Esophagus mucosa (tissue), 1 donor: ENCODE data around the gene REC8. TPM values are rescaled to one million over a fixed set of nuclear protein-coding genes. Genes with fewer than 3 reads are reported as not detected.
"Not testable (repeated sequence)": the region's sequence is repeated elsewhere in the genome, so short reads cannot be mapped to it uniquely, and the experiment has no call there.

Experiments used
- ATAC-seq: fragments of 200-7000 bp; cut with Tn5 transposase; one replicate; pipeline ENCODE4 v1.9.1; 2020
- total RNA-seq: library from RNA; stranded (reverse); gene quantifications from one replicate; pipeline ENCODE4 v1.2.4, GENCODE V29; 2023
- donor health status: DM: yes; HTN: yes; CAD: no.

The REC8 gene
- total RNA-seq, 1 donor from 2014 or later = 5.4 TPM

DNA sequence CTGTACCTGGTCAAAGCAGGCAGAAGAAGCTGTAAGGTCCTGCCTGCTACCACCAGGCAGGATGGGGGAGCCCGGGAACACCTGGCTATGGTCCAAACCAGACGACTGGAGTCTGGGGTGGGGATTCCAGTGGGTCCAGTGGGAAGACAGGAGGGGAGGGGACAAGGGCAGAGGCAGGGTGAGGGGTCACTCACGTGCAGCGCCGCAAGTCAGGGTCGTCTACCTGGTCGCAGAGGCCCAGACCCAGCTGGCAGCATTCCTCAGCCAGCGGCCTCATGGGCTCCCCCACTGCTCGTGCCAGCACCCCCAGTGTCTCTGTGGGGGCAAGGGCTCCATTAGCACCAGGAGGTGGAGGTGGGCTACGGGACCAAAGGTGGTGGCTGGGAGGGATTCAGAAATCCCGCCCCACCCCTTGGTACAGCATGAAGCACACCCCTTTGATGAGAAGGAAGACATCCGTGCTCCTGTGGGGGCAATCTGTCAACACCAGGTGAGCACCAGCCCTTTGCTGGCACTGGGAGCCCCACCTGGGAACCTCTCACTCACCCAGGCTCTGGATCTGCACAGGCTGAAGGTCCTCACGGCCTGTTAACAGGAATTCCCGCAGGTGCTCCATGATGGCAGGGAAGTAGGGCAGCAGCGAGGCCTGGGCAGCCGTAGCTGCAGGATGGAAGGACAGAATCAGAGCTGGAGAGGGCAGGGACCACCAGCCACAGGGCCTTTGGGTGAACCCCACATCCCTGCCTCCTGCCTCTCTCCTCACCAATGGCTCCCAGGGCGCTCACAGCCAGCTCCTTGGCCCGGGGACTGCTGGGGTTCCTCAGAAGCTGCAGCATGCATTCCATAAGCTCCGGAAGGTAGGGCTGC is 12.5 kb downstream of the REC8 start:
- ATAC-seq = no peak

DNA sequence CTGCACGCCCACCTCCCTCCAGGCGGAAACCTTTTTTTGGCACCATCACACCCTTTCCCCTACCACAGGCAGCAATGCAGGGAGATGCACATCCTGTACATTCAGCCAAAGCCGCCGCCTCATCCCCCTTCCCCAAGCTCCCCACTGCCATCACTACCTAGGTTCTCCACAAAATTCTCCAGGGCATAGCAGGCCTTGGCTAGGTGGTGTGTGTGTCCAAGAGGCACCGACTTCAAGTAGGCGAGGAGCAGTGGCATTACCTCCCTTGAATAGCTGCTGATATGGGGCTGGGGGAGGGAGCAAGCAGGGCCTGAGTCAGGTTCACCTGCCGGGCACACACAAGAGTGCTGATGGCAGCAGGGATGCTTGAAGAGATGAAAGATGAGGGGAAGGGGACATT is 13.1 kb downstream of the REC8 start:
- ATAC-seq = no peak

DNA sequence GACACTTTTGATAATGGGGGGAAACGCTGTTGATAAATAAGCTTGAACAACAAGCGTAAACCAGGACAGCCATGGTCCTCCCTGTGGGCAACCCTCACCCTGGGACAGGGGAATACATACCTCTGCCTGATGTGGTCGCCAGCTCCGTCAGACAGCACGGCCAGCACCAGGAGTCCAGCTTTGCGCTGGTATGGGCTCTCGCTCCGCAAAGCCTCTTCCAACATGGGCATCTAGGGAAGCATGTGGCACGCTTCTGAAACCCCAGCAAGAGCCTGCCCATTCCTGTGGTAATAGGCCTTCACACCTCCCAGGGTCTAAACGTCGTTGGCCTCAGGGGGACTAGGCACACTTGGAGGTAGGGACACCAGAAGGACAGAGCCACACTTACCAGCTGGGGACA is 13.9 kb downstream of the REC8 start:
- ATAC-seq = no peak

DNA sequence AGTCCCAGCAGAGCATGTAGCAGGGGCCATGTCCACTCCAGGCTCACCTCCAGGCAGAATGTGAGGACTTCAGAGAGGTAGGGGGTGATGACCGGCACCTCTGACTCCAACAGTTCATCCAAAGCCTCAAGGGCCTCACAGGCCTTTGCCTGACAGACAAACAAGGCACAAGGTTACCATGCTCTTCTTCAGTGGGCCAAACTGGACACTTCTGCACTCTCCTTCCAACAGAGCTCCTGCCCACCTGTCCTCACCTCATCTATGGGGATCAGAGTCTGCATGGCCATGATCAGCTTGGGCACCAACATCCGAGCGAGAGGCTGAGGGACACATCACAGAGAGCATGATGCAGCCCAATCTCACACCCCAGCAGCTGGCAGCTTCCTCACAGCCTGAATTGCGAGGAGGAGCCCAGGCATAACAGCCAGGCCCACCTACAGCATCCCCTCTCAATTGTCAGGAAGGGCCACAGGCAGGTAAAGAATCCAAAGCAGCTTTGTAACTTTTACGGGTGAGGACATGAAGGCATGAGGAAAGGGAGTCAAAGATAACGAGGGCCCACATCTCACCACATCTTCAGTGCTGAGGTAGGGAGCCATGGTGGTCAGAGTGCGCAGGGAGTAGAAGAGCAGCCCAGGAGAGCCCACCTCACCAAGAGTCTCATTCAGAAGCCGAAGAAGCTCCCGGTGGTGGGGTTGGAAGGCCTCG is 15.1 kb downstream of the REC8 start:
- no peak for ATAC-seq

DNA sequence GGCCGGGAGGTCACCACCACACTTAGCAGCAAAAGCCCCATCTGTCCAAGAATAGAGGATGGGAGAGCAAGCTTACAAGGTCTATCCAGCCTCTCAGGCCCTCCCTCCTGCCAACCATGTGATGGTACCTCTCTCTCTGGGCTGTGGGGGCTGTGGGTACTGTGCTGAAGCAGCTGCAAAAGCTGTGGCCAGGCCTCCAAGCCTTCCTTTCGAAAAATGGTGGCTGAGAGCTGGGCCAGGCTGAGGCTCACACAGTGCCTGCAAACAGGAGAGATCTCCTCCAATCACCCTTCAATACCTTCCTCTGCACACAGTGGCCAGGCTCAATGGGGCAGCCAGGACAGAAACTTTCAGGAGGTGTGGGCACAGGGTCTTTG is 15.6 kb downstream of the REC8 start:
- ATAC-seq = no peak

DNA sequence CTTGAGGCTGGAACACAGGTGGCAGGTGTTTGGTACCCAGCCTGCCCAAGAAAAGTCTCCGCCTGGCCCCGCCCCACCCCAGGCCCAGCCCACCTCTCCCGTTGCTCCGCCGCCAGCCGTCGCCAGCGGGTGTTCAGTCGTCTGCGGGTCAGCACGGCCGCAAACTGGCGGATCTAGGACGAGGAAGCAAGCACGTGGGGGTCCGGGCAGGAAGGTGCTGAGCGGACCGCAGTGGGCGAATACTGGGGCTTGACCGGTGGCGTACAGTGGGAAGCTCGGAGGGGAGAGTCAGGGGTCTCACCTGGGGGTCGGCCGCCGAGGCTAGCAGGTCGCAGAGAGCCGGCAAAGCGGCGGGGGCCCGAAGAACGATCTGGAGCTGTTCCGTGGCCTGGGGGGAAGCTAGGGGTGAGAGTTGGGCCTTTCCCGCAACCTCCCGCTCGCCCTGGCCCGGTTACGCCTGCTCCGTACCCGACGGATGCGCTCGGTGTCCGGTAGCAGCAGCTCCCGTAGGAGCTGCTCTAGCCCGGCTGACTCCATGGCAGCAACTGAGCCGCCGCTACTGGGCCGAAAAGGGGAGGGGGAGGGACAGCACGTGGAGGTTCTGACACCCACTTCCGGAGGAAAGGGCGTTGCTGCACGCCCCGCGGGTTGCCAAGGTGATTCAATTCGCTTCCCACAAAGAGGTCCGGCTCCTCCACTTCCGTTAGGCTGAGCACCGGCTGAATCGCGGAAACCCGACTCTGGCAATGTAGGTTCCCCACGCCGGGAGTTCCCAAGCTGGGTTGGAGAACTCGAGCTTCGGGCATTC is 16.6 kb downstream of the REC8 start, which contains the start of gene IPO4:
TSS of gene IPO4 (minus strand) at position 566 of the 808 bp plus-strand sequence. CDS start at position 537, 29 bp downstream.
- ATAC-seq = peak; percentile 91

DNA sequence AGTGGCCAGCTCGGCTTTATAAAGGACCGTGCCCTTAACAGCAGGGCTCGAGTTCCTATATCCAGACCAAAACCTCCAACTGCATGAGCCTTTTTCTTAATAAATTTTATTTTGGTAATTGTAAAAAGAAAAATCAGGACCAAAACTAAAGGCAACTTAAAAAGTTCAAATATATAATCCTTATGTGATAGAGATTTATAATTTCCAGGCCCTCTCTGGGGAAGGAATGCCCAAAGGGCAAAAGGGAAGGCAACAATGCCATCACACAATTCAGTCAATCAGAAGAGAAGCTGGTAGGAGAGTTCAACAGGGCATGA is 17.1 kb downstream of the REC8 start:
- no peak for ATAC-seq

DNA sequence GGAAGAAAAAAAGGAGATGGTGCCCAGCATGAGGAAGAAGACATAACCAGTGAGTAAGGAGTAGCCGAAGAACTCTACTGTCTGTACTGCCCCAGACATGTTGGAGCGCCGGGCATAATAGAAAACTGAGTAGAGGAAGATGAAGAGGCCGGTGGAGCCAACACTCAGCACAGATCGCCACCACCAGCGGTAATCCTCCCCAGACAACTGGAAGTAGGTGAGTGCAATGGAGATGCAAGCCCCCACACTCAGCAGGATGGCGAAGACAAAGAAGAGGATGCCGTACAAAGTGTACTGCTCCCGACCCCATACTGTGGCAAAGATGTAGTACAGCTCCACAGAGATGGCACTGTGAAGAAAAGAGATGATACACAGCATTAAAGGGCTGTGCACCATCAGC is 17.6 kb downstream of the REC8 start:
- ATAC-seq = no peak

DNA sequence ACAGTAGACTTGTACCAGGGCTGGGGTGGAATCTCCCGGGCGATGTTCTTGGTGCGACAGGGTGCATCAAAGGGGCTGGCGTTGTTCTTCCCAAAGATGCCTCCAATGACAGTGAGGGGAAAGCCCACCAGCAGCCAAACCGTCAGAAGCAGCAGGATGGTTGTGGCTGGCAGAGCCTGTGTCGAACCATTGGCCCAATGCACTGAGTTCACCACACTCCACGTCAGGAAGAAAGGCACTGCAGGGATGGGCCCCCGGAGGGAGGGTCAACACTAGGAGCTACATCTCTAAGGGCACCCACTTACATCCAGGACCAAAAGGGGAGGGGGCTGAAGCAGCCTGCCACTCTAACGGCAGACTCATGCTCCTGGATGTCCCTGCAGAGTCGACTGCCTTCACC is 18.5 kb downstream of the REC8 start:
- no peak for ATAC-seq

DNA sequence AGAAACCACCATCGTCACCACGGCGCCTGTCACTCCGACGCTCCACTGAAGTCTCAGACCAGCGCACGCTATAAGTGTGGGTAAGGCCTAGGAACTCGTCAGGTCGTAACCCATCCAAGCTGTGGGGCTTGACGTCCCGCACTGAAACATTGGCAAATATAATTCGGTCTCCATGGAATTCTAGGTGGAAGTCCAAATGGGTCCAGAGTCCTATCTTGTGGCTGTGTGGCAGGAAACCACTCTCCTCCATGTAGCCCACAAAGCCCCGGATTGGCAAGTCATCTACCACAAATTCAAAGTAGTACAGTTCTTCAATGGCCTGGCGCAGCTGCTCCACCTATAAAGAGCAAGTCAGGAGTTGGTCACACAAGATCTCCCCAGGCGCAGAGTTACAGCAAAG is 21.1 kb downstream of the REC8 start:
- no peak for ATAC-seq

DNA sequence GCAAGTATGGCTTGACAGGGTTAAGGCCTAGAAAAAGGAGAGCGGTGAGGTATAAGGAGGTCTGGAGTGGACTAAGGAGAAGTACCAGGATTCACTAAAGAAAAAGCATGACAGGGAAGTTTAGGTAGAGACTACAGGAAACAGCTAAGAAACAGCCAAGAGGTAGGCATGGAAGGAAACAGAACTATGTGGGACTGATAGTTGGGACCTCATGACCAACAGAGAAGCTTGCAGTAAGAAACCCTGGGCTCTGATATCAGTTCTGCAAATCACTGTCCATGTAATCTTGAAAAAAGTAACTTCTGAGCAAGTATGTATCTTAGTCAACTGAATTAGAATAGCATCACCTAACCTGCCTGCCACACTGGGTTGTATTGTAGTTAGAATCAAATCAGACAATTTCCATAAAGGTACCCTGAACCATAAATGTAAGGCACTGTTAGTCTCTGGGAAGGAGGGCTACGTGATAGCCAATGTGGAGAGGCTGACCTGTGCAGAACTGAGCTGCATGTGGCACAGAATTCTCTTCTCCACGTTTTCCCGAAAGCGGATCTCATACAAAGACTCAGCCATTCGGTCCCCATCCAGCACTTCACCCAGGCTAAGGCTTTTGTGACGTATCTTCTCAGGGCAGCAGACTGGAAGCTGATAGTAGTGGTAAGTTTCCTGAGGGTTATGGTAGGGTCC is 22.4 kb downstream of the REC8 start:
- no peak for ATAC-seq

DNA sequence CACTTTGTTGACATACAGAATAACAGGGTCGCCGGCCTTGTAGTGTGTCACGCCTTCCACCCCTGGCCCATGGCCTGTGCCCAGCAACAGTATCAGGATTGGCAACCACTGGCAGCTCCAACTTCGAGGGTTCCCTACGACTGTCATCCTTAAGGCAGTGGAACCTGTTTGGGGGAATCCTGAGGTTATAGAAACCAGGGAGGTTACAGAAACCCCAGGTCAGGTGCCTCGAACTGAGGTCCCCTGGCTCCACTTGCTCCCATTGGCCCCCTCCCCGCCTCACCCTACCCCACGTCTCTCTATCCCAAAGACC is 22.9 kb downstream of the REC8 start:
- no peak for ATAC-seq

DNA sequence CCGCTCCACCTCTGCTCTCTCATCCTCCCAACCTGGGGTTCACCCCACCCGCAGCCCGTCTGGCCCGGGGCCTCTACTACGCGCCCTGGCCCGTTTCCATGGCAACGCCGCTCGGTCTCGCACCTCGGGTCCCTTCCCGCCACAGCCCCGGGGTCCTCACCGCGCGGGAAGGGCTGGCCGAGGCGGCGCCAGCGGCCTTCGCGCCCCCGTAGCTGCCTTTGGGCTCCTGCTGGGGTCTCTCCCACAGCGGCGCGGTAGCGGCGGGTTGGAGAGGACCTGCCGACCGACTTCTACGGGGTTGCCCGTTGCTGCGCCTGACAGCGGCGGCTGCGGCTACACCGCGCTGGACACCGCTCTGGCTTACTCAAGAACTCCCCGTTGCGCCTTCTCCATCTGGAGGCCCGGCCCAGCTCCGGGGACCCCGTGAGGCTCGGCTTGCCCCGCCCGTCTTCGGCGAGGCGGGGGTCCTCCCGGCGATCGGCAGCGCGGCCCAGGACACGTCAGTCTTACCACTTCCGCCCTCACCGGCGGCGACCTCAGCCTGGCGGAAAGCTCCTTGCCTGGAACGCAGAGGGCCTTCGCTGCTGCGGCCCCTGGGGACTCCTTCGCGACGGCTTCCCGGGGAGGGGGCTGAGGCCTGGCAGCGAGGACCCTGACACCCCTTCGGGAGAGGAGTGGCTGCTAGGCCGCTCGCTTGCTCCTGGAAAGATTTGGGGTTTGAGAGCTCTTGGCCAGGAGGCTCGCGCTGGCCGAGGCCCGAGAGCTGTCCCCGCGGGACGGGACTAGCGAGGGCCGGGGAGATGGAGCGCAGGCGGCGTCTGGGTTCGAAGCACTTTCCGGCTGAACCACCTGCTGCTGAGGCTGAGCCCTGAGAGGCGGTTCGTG is 23.5 kb downstream of the REC8 start, which contains the start of gene TM9SF1:
TSS of gene TM9SF1 (minus strand) at position 256 of the 885 bp plus-strand sequence. CDS start 422 bp downstream, outside the sequence.
- ATAC-seq = peak; percentile 91

DNA sequence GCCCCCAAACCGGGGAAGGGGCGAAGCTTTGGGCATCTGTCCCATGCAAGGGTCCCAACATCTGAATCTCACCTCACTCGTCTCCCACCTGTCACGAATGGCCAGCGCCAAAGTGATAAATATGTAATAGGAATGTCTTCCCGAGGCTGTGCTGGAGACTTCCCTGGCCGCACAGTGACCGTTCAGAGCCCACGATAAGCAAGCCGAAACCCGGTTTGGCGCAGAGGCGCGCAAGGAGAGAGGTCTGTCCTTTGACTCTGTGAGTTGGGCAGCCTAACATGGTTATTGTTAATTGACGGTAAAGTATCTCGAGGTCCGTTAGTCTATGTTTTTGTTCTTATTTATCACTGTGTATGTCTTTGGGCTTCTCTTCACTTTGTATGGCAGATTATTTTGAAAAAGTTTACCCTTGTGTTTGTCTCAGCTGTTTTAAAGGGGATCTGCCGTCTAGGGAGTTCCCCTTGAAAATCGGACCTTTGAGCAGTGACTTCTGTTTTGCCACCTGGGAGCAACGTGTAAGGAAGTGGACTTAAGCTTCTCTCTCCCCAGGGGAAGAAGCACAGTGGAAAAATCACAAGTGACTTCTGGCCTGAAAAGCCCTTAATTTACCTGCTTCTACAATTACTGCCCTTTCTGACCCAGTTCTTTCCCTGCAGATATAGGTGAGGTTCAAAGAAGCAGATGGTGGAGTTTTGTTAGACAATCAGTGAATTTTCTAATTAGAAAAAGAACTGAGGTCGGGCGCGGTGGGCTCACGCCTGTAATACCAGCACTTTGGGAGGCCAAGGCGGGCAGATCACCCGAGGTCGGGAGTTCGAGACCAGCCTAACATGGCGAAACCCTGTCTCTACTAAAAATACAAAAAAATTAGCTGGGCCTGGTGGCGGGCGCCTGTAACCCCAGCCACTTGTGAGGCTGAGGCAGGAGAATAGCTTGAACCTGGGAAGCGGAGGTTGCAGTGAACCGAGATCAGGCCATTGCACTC is 24.5 kb downstream of the REC8 start:
- peak; percentile 10 for ATAC-seq

DNA sequence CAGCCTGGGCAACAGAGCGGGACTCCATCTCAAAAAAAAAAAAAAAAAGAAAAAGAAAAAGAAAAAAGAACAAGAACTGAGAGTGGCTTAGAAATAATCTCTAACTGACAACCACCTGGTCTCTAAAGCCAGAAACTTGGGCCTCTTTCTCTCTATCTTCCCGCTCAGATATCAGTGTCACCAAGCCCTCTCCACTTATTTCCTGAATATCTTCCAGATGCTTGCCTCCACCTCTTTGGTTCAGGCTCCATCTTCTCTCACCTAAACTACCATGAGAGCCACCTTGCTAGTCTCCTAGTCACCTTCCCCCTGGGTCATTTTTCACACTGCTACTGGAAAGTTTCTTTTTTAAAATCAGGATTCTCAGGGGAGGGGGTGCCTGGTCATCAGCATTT is 25.2 kb downstream of the REC8 start:
- no peak for ATAC-seq

DNA sequence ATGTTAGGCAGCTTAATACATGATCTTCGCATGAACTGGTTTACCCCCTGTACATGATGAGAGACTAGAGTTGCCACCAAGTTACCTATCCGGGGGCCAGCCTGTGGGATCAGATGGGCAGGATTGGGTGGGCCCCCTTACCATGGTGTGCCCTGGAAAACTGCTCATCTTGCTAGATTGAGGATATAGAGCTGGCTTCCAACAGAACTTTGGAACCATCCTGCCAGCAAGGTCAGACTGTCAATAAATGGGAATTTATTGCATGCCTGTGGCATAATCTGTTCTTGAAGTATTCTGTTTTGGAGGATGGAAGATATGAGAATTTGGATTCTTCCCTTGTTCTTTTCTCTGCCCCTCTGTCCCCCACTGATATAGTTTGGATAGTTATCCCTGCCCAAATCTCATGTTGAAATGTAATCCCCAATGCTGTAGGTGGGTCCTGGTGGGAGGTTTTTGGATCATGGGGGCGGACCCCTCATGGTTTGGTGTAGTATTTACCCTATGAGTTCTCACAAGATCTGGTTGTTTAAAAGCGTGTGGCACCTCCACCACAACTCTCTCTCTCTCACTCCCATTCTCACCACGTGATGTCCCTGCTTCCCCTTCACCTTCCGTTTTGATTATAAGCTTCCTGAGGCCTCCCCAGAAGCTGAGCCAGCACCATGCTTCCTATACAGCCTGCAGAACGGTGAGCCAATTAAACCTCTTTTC is 27.1 kb downstream of the REC8 start:
- ATAC-seq = no peak

DNA sequence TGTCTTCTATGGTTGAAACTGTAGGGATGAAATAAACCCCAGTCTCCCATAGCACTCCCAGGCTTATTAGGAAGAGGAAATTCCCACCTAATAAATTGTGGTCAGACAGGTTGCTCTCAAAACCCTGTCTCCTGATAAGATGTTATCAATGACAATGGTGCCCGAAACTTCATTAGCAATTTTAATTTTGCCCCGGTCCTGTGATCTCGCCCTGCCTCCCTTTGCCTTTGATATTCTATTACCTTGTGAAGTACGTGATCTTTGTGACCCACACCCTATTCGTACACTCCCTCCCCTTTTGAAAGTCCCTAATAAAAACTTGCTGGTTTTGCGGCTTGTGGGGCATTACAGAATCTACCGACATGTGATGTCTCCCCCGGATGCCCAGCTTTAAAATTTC is 30.7 kb downstream of the REC8 start:
- not testable (repeated sequence) for ATAC-seq

DNA sequence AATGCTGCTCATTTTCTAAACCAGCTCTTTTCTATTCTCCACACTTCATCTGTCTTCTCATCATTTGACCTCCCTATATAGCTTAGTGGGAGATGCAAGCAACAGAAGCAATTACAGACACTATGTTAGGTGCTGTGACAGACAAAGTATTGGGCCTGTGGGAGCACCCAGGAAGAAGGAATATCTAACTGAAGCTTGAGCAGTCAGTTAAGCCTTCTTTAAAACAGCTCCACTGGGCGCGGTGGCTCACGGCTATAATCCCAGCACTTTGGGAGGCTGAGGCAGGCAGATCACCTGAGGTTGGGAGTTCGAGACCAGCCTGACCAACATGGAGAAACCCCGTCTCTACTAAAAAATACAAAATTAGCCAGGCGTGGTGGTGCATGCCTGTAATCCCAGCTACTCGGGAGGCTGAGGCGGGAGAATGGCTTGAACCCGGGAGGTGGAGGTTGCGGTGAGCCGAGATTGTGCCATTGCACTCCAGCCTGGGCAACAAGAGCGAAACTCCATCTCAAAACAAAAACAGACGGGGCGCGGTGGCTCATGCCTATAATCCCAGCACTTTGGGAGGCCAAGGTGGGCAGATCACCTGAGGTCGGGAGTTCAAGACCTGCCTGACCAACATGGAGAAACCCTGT is 31.5 kb downstream of the REC8 start:
- ATAC-seq = not testable (repeated sequence)
